RWPE2 (cell line): ENCODE data around the gene OR1K1.
"Not testable (repeated sequence)": the region's sequence is repeated elsewhere in the genome, so short reads cannot be mapped to it uniquely, and the experiment has no call there.

Experiments
- ATAC-seq: fragments of 200-7000 bp; cut with Tn5 transposase; 3 replicates; pipeline ENCODE4 v1.9.1; 2021; ENCODE audit warnings: low read depth
- DNase-seq: peaks from one replicate; pipeline ENCODE4 v3.0.0-alpha.2; 2020; ENCODE audit warnings: low spot score
- H3K27ac ChIP-seq: fragments of 450-650 bp; 2 replicates; pipeline ENCODE4 v1.5.1; 2017; ENCODE audit warnings: mild to moderate bottlenecking; ENCODE audit not compliant: poor library complexity, severe bottlenecking
- H3K27me3 ChIP-seq: fragments of 250-450 bp; sonication (Bioruptor Pico); 2 replicates; pipeline ENCODE4 v1.5.1; 2021; ENCODE audit warnings: mild to moderate bottlenecking, moderate library complexity; ENCODE audit not compliant: insufficient read depth, poor library complexity, severe bottlenecking
- H3K36me3 ChIP-seq: fragments of 250-450 bp; sonication (Bioruptor Pico); 2 replicates; pipeline ENCODE4 v1.5.1; 2020; ENCODE audit warnings: low read depth, mild to moderate bottlenecking, moderate library complexity
- H3K4me1 ChIP-seq: fragments of 250-450 bp; sonication (Bioruptor Pico); 2 replicates; pipeline ENCODE4 v1.5.1; 2021; ENCODE audit warnings: mild to moderate bottlenecking, moderate library complexity; ENCODE audit not compliant: insufficient read depth, poor library complexity, severe bottlenecking
- H3K4me3 ChIP-seq: fragments of 250-450 bp; sonication (Bioruptor Pico); 2 replicates; pipeline ENCODE4 v1.5.1; 2021; ENCODE audit warnings: mild to moderate bottlenecking, moderate library complexity; ENCODE audit not compliant: severe bottlenecking
- H3K9me3 ChIP-seq: fragments of 250-450 bp; sonication (Bioruptor Pico); 2 replicates; pipeline ENCODE4 v1.5.1; 2021; ENCODE audit warnings: mild to moderate bottlenecking, moderate library complexity; ENCODE audit not compliant: severe bottlenecking
- CTCF ChIP-seq: fragments of 450-650 bp; IDR thresholded peaks from one replicate; pipeline ENCODE4 v1.5.1; 2017; ENCODE audit warnings: mild to moderate bottlenecking, moderate library complexity; ENCODE audit not compliant: poor library complexity, severe bottlenecking

OR1K1 gene

GRCh38 chr9:122797316-122798063 lies 2.4 kb upstream of the OR1K1 start:
- no peaks in the 10 kb centered on the region for H3K27me3 ChIP-seq
- ATAC-seq (0 out of 3 replicates have a peak, but pooled peaks have one; percentile 33), DNase-seq (no peak)
- no peaks in the 10 kb centered on the region for H3K4me1 ChIP-seq
- H3K9me3 ChIP-seq = no peaks in the 10 kb centered on the region
- no peak for TF ChIP-seq CTCF
- no peak overlapping the region for H3K27ac ChIP-seq
- no peaks in the 10 kb centered on the region for H3K36me3 ChIP-seq
- no peak overlapping the region for H3K4me3 ChIP-seq

GRCh38 chr9:122806661-122807060 lies 6.7 kb downstream of the OR1K1 start:
- Histone ChIP-seq H3K27ac (no peak overlapping the region), H3K9me3 (no peaks in the 10 kb centered on the region)

GRCh38 chr9:122807271-122807900 lies 7.5 kb downstream of the OR1K1 start:
- H3K4me1 ChIP-seq = no peaks in the 10 kb centered on the region
- no peak for ATAC-seq

More at GRCh38 chr9:122806661-122807060, 6.7 kb downstream of the OR1K1 start:
- Histone ChIP-seq H3K4me1 (no peaks in the 10 kb centered on the region), H3K36me3 (no peaks in the 10 kb centered on the region), H3K4me3 (no peak overlapping the region), H3K27me3 (no peaks in the 10 kb centered on the region)
- TF ChIP-seq CTCF = no peak
- no peak for ATAC-seq
- DNase-seq = no peak

GRCh38 chr9:122808141-122808540 lies 8.2 kb downstream of the OR1K1 start:
- no peak for TF ChIP-seq CTCF
- DNase-seq (no peak), ATAC-seq (no peak)
- Histone ChIP-seq H3K4me3 (no peak overlapping the region), H3K27ac (no peak overlapping the region), H3K4me1 (no peaks in the 10 kb centered on the region), H3K9me3 (no peaks in the 10 kb centered on the region), H3K36me3 (no peaks in the 10 kb centered on the region), H3K27me3 (no peaks in the 10 kb centered on the region)

More at GRCh38 chr9:122807271-122807900, 7.5 kb downstream of the OR1K1 start:
- DNase-seq = no peak
- no peaks in the 10 kb centered on the region for H3K27me3 ChIP-seq
- TF ChIP-seq CTCF = no peak
- H3K4me3 ChIP-seq = no peak overlapping the region
- H3K36me3 ChIP-seq = no peaks in the 10 kb centered on the region
- H3K27ac ChIP-seq = no peak overlapping the region
- no peaks in the 10 kb centered on the region for H3K9me3 ChIP-seq

GRCh38 chr9:122809261-122809660 lies 9.3 kb downstream of the OR1K1 start:
- H3K27ac ChIP-seq, H3K4me1 ChIP-seq, H3K4me3 ChIP-seq, H3K27me3 ChIP-seq, H3K36me3 ChIP-seq, H3K9me3 ChIP-seq, DNase-seq, ATAC-seq: not testable (repeated sequence)
